Spinal cord (tissue), 10 donors: Measurements from ENCODE around the gene TP53TG5. TPM values are rescaled to one million over a fixed set of nuclear protein-coding genes. Genes with fewer than 3 reads are reported as not detected.

Source experiments
- DNase-seq, 6 donors: peaks; one replicate each; pipeline versions ENCODE4 v3.0.0 to v3.0.0-alpha.2; 2013 to 2015; ENCODE audit warnings: low spot score in 6 of 6, low read depth in 4 of 6
- H3K27ac ChIP-seq: one replicate; pipeline ENCODE4 v1.5.1; 2013; ENCODE audit warnings: low read depth, low read length, control low read depth
- H3K27me3 ChIP-seq: one replicate; pipeline ENCODE4 v1.6.1; 2013; ENCODE audit warnings: low read length; ENCODE audit not compliant: control insufficient read depth, insufficient read depth
- H3K36me3 ChIP-seq: one replicate; pipeline ENCODE4 v1.6.1; 2013; ENCODE audit warnings: low read length; ENCODE audit not compliant: control insufficient read depth, insufficient read depth
- H3K4me1 ChIP-seq: one replicate; pipeline ENCODE4 v1.6.1; 2013; ENCODE audit warnings: low read length; ENCODE audit not compliant: control insufficient read depth, insufficient read depth
- H3K4me3 ChIP-seq: one replicate; pipeline ENCODE4 v1.5.1; 2013; ENCODE audit warnings: low read depth, low read length, control low read depth
- H3K9me3 ChIP-seq: one replicate; pipeline ENCODE4 v1.6.1; 2013; ENCODE audit warnings: low read length; ENCODE audit not compliant: control insufficient read depth, insufficient read depth
- WGBS: methylation state at CpG from one replicate; pipeline ENCODE4 v1.1.5; 2013; ENCODE audit warnings: missing lambda C conversion rate; ENCODE audit not compliant: insufficient coverage; 5-methylcytosine and 5-hydroxymethylcytosine counted together
- long read RNA-seq, 4 donors: transcript quantifications; one replicate each; lab custom pipeline, GENCODE V29; 2026
- polyA plus RNA-seq, 2 donors: library from polyadenylated mRNA; unstranded; fragments of 120-200 nt; gene quantifications; one replicate each; pipeline ENCODE4 v1.2.1, GENCODE V29; 2013; ENCODE audit not compliant: insufficient read length in 2 of 2
- total RNA-seq, 2 donors: library from RNA; depleted of rRNA in 1 of 2; stranded (reverse); fragments of 120-200 nt in 1 of 2; fragments of >200 nt in 1 of 2; gene quantifications; one replicate each; pipeline versions ENCODE4 v1.2.3 to v1.2.4, GENCODE V29; 2013 to 2014
- donor health status: healthy.

Gene TP53TG5
- under 1 TPM; 0.39 to 0.69 TPM for total RNA-seq
- polyA plus RNA-seq, result 1 to 10 TPM; 1.7 to 3.9 TPM
- long read RNA-seq, donor 1, result 0 reads
- long read RNA-seq, donor 2, result 0 reads
- long read RNA-seq, donor 3, result 0 reads
- long read RNA-seq, donor 4, result 0 reads

DNA sequence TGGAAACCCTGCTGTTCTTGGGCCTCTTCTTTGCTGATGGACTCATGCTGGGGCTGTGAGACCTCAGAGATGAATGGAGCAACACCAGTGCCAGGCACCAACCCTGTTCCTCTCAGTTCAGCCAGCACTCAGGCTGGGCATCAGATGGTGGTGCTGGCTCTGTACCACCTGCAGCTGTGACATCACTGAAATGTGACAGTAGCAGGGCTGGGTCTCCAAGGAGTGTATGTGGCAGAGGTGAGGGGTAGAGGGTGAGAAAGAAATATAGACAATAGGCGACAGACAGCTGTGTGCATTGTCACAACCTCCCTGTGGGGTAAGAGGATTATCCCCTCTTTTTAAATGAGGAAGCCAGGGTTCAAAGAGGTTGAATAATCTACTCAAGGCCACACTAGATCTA, at the start of gene TP53TG5:
Gene TP53TG5, minus strand, starts transcription at position 135 of the 400 bp plus-strand sequence. Its CDS starts 89 bp downstream, at position 46.
- Histone ChIP-seq H3K27me3 (no peaks in the 10 kb centered on the region), H3K4me1 (peaks cover 10% of the 10 kb centered on the region), H3K27ac (no peak within 1 kb of the TSS), H3K4me3 (no peak within 1 kb of the TSS), H3K36me3 (peaks cover 10% of the 10 kb centered on the region), H3K9me3 (no peaks in the 10 kb centered on the region)
- no peak for DNase-seq
- no CpG with 5 or more reads among the region's 1 CpG for WGBS

GRCh38 chr20:45427236-45428149, 49.4 kb upstream of the TP53TG5 start:
- no peak overlapping the region for H3K27ac ChIP-seq
- H3K36me3 ChIP-seq, result peaks cover 29% of the 10 kb centered on the region
- no peaks in the 10 kb centered on the region for H3K9me3 ChIP-seq
- no peaks in the 10 kb centered on the region for H3K4me1 ChIP-seq
- WGBS, result 94% methylated on average over 13 of the region's 14 CpGs
- H3K4me3 ChIP-seq, result no peak overlapping the region
- DNase-seq, result no peak
- no peaks in the 10 kb centered on the region for H3K27me3 ChIP-seq

DNA sequence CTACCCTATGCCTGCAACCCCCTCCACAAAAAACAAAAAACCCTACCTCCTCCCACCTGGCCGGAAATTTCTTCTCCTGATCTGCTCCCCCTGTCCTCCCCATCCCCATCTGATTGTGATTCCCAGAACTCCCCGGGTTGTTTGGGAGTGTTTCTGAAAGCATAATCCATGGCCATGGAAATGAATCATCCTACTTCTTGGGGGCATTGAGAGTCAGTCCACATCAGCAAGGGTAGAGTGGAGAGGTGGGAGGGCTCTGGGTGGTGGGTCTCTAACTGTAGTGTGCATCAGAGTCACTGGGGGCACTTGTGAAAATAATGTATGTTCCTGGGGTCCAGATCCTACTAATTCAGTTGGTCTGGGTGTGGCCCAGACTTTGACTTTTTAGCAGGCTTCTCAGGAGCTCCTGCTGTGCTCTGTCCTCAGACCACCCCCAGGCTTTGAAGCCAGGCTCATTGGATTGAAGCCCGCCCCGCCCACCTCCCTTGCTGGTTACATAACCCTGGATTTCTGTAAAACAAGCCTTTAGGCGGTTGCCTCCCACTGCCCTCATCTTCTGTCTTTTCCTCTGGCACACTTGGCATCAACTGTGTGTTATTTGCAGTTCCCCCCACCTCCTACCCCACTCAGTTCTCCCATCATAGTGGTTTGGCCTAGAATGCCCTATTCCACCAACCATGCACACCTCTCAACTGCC, 48.3 kb upstream of the TP53TG5 start:
- peaks cover 36% of the 10 kb centered on the region for H3K36me3 ChIP-seq
- 71% methylated on average over 3 of the region's 5 CpGs for WGBS
- DNase-seq, result no peak

DNA sequence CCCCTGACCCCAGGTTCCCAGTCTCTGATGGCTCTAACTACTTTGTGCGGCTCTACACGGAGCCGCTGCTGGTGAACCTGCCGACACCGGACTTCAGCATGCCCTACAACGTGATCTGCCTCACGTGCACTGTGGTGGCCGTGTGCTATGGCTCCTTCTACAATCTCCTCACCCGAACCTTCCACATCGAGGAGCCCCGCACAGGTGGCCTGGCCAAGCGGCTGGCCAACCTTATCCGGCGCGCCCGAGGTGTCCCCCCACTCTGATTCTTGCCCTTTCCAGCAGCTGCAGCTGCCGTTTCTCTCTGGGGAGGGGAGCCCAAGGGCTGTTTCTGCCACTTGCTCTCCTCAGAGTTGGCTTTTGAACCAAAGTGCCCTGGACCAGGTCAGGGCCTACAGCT, 47.4 kb upstream of the TP53TG5 start:
- DNase-seq, result no peak
- H3K36me3 ChIP-seq, result peaks cover 43% of the 10 kb centered on the region
- H3K27me3 ChIP-seq, result no peaks in the 10 kb centered on the region
- H3K27ac ChIP-seq, result no peak overlapping the region
- no peaks in the 10 kb centered on the region for H3K9me3 ChIP-seq
- WGBS, result 97% methylated on average over 17 of the region's 17 CpGs
- no peaks in the 10 kb centered on the region for H3K4me1 ChIP-seq
- H3K4me3 ChIP-seq, result no peak overlapping the region

More for the DNA sequence above, 48.3 kb upstream of the TP53TG5 start:
- Histone ChIP-seq H3K27me3 (no peaks in the 10 kb centered on the region), H3K27ac (no peak overlapping the region), H3K4me3 (no peak overlapping the region), H3K4me1 (no peaks in the 10 kb centered on the region), H3K9me3 (no peaks in the 10 kb centered on the region)

GRCh38 chr20:45423700-45424099, 45.6 kb upstream of the TP53TG5 start:
- H3K4me3 ChIP-seq, result no peak overlapping the region
- WGBS, result 100% methylated on average over 1 of the region's 2 CpGs
- no peaks in the 10 kb centered on the region for H3K4me1 ChIP-seq
- no peaks in the 10 kb centered on the region for H3K9me3 ChIP-seq
- no peaks in the 10 kb centered on the region for H3K27me3 ChIP-seq
- no peak overlapping the region for H3K27ac ChIP-seq
- no peak for DNase-seq
- peaks cover 62% of the 10 kb centered on the region for H3K36me3 ChIP-seq

- Histone ChIP-seq H3K27ac (no peak overlapping the region), H3K4me3 (no peak overlapping the region), H3K9me3 (no peaks in the 10 kb centered on the region), H3K4me1 (peaks cover 9% of the 10 kb centered on the region), H3K36me3 (peaks cover 55% of the 10 kb centered on the region), H3K27me3 (no peaks in the 10 kb centered on the region)
- DNase-seq, result no peak
- WGBS, result 95% methylated on average over 8 of the region's 8 CpGs
These were observed 42.0 kb upstream of the TP53TG5 start for GRCh38 chr20:45420125-45420524.

DNA sequence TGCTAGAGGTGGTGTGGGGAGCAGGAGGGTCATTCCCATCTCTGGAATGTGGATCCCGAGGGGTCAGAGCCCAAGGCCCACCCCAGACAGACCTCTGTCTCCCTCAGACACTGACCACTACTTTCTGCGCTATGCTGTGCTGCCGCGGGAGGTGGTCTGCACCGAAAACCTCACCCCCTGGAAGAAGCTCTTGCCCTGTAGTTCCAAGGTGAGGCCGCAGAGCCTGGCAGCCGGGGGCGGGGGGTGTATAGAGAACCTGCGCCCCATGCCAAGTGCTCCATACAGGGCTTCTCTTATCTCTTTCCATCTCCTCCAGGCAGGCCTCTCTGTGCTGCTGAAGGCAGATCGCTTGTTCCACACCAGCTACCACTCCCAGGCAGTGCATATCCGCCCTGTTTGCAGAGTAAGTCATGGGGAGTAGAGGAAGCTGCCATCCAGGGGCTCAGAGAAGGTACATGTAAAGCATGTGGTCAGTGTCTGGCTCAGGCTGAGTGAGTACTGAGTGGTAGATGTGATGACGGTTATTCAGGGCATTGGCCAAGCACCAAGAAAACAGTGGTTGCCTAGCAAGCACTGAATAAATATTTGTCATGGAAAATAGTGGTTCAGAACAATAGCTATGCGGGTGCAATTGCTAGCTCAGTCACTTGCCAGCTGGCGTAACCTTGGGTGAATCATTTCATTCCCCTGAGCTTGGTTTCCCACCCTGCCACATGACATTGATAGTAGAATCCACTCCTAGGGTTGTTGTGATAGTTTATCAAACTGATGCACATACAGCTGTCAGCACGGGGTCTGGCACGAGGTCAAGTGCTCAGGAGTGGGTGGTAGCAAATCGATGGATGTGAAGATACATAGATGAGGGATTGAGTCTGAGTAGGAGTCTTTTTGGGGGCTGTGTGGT, 41.3 kb upstream of the TP53TG5 start:
- H3K27me3 ChIP-seq, result no peaks in the 10 kb centered on the region
- H3K4me1 ChIP-seq, result peaks cover 9% of the 10 kb centered on the region
- DNase-seq, result peak in 1 of 6 donors; percentile 2
- peaks cover 51% of the 10 kb centered on the region for H3K36me3 ChIP-seq
- H3K27ac ChIP-seq, result no peak overlapping the region
- no peaks in the 10 kb centered on the region for H3K9me3 ChIP-seq
- WGBS, result 92% methylated on average over 13 of the region's 17 CpGs
- no peak overlapping the region for H3K4me3 ChIP-seq

GRCh38 chr20:45416917-45417316, 38.8 kb upstream of the TP53TG5 start:
- no CpG with 5 or more reads among the region's 2 CpGs for WGBS
- no peak overlapping the region for H3K27ac ChIP-seq
- H3K4me1 ChIP-seq, result peaks cover 9% of the 10 kb centered on the region
- no peak for DNase-seq
- no peaks in the 10 kb centered on the region for H3K27me3 ChIP-seq
- peak overlapping the region; percentile 84 for H3K4me3 ChIP-seq
- peaks cover 35% of the 10 kb centered on the region for H3K36me3 ChIP-seq
- no peaks in the 10 kb centered on the region for H3K9me3 ChIP-seq
